ENCODE results near the gene ADCY1.

The ADCY1 gene

DNA sequence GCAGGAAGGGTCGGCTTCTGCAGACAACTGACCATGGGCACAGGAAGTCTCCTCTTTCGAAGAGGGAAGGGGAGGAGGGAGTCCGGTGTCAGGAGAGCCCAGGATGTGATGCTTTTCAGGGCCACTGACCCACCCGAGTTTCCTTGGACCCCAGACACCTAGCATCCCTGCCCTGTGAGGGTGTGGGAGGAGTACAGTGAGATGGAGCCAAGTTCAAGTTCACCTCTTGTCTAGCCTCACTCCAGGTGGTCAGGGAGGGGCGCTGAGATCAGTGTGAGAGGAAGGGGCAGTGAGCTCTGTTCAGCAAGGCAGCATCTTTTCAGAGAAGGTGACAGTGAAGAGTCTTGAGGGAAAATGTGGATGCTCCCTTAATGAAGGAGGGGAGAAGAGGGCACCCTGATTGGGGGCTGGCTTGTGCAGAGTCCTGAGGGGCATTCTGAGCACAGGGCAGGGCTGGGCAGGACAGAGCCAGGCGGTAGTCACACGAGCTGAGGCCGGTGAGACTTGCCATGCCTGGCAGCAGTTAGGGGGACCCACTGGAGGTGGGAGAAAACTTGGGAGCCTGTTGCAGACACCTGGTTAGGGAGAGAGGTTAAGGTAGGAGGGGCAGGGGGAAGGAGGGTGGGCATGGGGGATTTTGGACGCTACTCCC lies 49.7 kb downstream of the ADCY1 start:
- no peak for DNase-seq (ENCODE audit: low read depth in 4 of 4, low spot score in 1 of 4)

- DNase-seq (ENCODE audit: low read depth in 4 of 4, low spot score in 1 of 4), result no peak
Observed at GRCh38 chr7:45624392-45624760, 50.2 kb downstream of the ADCY1 start.

DNA sequence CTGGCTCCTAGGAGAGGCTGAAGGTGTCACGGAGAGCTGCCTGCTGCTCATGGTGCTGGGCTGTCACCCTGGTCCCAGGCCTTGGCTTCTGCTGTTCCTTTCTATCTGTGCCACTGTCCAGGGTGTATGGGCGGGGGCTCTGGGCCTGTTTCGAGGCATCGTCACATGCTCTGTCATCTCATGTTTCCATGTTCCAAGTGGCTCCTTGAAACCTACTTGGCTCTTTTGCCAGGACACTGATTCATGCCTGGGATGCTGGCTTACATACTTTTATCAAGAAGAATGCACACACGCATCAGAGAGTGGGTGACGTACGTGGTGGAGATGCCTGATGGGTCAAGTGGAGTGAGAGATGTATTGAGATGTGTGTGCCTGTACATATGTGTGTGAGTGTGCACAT lies 50.9 kb downstream of the ADCY1 start:
- DNase-seq (ENCODE audit: low read depth in 4 of 4, low spot score in 1 of 4), result no peak

GRCh38 chr7:45625714-45626440 lies 51.7 kb downstream of the ADCY1 start:
- DNase-seq (ENCODE audit: low read depth in 4 of 4, low spot score in 1 of 4), result no peak

GRCh38 chr7:45626441-45627430 lies 52.6 kb downstream of the ADCY1 start:
- DNase-seq (ENCODE audit: low read depth in 4 of 4, low spot score in 1 of 4), result no peak

DNA sequence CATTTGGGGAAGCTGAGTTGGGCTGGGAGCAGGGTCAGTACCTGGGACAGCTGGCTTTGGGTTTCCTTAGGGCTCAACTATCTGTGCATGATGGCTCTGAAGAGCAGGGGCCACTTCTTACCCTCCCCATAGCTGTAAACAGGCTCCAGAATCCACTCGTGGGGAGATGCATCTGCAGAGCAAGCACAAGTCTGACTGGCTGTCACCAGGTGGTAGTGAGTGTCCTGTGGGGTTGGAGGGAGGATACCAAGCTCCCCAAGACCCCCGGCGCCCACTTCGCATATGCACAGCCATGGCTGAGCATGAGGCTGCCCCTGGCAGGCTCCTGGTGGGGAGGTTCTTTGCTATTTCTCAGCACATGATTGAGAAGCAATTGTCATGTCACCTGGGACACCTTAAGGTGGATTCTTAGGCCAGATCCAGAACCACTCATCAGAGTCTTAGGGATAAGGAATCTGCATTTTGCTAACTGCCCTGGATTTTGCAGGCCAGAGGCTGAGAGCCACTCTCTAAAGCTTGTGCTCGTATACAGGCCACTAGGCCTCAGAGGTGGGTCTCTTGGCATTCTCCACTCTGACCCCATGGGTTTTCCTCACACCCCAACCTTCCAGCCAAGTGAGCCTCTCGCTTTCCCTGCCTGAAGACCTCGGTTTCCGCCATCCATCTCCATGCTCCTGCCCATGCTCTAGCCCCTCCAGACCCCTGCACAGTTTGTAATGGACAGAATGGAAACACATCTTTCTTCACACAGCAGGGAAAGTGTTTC lies 53.7 kb downstream of the ADCY1 start:
- DNase-seq (ENCODE audit: low read depth in 4 of 4, low spot score in 1 of 4), result no peak

GRCh38 chr7:45631569-45631968 lies 57.4 kb downstream of the ADCY1 start:
- DNase-seq (ENCODE audit: low read depth in 4 of 4, low spot score in 1 of 4), result no peak

DNA sequence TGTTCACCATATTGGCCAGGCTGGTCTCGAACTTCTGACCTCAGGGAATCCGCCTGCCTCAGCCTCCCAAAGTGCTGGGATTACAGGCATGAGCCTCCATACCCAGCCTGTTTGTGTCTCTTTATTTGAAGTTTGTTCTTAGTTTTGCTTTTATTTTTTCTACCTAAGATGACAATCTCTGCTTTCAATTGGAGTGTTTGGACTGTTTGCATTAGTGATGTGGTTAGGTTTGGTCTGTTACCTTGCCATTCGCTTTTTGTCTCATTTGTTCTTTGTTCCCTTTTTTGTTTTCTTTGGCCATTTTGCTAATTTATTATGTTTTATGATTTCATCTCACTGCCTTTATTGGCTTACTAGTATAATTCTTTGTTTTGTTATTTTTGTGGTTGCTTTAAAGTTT lies 62.6 kb downstream of the ADCY1 start:
- DNase-seq (ENCODE audit: low read depth in 4 of 4, low spot score in 1 of 4), result no peak

GRCh38 chr7:45638916-45639315 lies 64.7 kb downstream of the ADCY1 start:
- no peak for DNase-seq (ENCODE audit: low read depth in 4 of 4, low spot score in 1 of 4)

DNA sequence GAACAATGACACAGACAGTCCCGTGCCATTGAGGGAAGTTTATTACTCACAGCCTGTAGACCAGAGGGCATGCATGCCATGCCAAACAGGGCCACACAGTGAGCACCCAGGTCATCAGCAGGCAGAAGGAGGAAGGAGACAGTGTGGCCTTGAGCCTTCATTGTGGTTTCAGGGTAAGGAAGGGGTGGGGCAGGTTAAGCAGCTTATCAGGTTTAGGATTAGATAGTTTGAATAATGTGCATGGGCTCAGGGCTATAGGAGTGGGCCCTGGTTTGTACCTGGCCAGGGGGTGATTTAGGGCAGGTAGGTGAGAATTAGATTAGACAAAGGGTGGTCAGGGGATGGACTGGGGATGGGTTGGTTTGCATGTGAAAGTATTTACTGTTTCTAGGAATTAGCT lies 67.9 kb downstream of the ADCY1 start:
- no peak for DNase-seq (ENCODE audit: low read depth in 4 of 4, low spot score in 1 of 4)

DNA sequence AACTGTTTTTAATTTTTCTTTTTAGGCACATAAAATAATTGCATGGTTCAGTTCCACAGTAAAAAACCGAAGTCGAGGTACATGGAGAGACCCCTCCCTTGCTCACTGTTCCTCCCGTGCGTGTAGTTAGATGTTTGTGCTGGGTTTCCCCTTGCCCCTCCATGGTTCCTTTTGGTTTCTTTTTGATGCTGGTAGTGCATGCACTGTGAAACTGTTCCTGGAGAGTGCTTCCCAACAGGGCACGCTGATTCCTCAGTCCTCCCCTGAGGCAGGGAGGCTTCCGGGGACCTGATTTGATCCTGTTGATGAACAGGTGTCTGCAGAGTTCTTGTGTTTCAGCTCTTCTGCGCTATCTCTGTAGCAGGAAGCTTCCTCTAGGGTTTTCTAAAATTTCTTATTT lies 69.5 kb downstream of the ADCY1 start:
- DNase-seq (ENCODE audit: low read depth in 4 of 4, low spot score in 1 of 4), result no peak

GRCh38 chr7:45644237-45644636 lies 70.1 kb downstream of the ADCY1 start:
- DNase-seq (ENCODE audit: low read depth in 4 of 4, low spot score in 1 of 4), result no peak

DNA sequence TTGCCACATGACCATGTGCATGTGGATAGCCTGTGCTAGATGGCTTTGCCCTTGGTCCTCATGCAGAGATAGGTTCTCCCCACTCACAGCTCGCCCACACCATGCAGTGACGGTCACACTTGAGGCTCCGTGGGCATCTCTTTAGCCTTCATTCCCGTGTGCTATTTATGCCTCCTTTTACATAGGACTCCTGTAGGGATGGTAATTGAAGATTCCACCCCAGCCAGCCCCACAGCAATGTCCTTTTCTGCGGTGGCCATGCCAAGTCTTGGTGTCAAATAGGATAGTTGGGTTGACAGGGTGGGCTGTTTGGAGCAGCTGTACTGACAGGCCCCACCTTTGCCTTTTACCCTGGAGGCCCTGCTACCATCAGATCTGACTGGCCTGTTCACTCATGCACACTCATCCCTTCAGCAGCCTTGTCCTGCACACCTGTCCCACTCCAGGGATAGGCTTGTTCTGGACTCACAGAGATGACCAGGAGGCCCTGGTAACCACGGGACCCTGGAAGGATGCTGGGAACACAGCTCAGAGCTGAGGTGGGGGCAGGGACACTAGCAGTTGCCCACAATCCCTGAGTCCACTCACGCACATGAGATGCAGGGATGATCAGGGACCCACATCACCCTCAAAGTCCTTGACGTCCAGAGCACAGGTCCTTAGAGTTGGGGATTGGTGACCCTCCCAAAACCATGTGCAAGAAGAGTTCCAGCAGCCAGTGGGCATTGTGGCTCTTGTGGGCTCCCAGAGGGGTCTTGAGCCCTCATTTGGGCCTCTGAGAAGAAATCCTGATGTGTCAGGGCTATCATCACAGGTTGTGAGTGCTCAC lies 71.2 kb downstream of the ADCY1 start:
- DNase-seq (ENCODE audit: low read depth in 4 of 4, low spot score in 1 of 4), result no peak

- DNase-seq (ENCODE audit: low read depth in 4 of 4, low spot score in 1 of 4), result no peak
Observed at GRCh38 chr7:45646207-45646821, 72.1 kb downstream of the ADCY1 start.

GRCh38 chr7:45646996-45647825 lies 73.0 kb downstream of the ADCY1 start:
- no peak for DNase-seq (ENCODE audit: low read depth in 4 of 4, low spot score in 1 of 4)

GRCh38 chr7:45647967-45648670 lies 74.0 kb downstream of the ADCY1 start:
- DNase-seq (ENCODE audit: low read depth in 4 of 4, low spot score in 1 of 4), result no peak

GRCh38 chr7:45648671-45648995 lies 74.5 kb downstream of the ADCY1 start:
- no peak for DNase-seq (ENCODE audit: low read depth in 4 of 4, low spot score in 1 of 4)

DNA sequence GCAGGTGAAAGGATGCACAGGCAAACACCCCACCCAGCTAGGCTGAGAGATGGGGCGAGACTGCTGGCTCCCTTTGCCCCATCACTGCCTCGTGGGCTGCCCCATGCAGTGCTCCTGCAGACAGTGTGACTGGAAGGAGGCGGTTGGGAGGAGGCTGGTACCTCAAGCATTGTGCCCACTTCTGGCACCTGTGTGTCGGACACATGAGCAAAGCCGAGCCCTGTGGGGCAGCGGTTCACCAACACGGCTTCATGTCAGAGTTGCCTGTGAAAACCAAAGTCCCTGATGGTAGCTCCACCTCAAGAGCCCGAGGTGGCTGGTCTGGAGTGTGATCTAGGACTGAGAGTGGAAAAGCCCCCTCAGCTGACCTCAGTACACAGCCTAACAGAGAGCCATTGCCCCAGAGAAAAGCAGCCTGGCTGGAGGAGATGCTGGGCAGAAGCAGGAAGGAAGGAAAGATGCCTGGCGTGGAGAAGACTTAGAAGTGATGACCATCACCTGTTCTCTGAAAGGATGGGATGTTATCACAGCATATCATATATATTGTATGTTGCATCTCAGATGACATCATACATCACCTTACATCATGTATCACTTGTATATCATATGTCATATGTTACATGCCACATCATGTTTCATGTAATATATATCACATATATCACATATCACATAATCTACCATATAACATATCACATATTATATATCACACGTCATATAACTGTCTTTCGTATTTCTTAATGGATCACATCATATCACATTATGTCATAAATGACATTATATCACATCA lies 75.6 kb downstream of the ADCY1 start:
- no peak for DNase-seq (ENCODE audit: low read depth in 4 of 4, low spot score in 1 of 4)
